ENCODE results near the gene EHBP1. TPM values are rescaled to one million over a fixed set of nuclear protein-coding genes. Genes with fewer than 3 reads are reported as not detected.

Gene EHBP1
- total and polyA plus RNA-seq, 2 donors (not counting 3 experiments of a cell fraction or from before 2014, with no cell fraction given): 8.4 to 34.8 TPM

DNA sequence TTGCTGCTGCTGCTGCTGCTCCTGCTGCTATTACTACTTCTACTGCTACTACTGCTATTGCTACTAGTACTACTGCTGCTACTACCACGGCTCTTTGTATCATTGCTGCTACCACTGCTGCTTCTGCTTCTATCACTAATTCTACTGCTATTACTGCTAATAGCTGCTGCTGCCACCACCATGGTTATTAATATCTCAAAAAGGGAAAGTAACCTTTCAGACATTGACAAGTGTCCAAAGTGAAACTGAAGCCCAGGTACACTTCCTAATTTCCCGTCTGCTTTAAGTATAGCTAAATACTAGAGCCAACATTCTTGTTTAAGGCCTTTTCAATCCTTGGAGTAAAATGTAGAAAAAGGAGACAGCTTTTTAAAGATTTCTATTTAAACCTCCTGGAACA, 45.4 kb upstream of the EHBP1 start:
- Histone ChIP-seq H3K4me1 (ENCODE audit: control insufficient read depth, extremely low read depth, insufficient read depth, low read length) (no peaks in the 10 kb centered on the region), H3K79me2 (ENCODE audit: control insufficient read depth, insufficient read depth, low read length) (no peaks in the 10 kb centered on the region), H3K9me3 (replicated peaks; ENCODE audit: control insufficient read depth, insufficient read depth, low read length) (no peaks in the 10 kb centered on the region), H3K4me3 (replicated peaks in 1 of 3; ENCODE audit: insufficient read depth in 1 of 3, low read depth in 1 of 3, low read length in 3 of 3) (no peak overlapping the region), H3K36me3 (ENCODE audit: control insufficient read depth in 2 of 2, extremely low read depth in 1 of 2, insufficient read depth in 2 of 2, low read length in 2 of 2) (no peaks in the 10 kb centered on the region), H3K9me1 (replicated peaks; ENCODE audit: control insufficient read depth, extremely low read depth, insufficient read depth, low read length) (no peaks in the 10 kb centered on the region), H3K27me3 (ENCODE audit: control insufficient read depth in 2 of 2, insufficient read depth in 2 of 2, low read length in 2 of 2) (peaks cover 0 to 6% of the 10 kb centered on the region in 2 experiments), H2AFZ (ENCODE audit: low read depth, low read length) (peak overlapping the region; percentile 76), H4K20me1 (replicated peaks; ENCODE audit: control insufficient read depth, extremely low read depth, insufficient read depth, low read length) (no peaks in the 10 kb centered on the region), H3K9ac (replicated peaks; ENCODE audit: extremely low read depth, insufficient read depth, low read length) (no peak overlapping the region), H3K4me2 (ENCODE audit: insufficient read depth, low read length) (no peak overlapping the region), H3K27ac (ENCODE audit: insufficient read depth, low read depth, low read length) (no peak overlapping the region)
- CTCF ChIA-PET: no interaction called here
- dilution Hi-C loops (cut with MboI; ENCODE audit: extremely low pct_ligation_motif_present, low sequenced_read_pairs) (no loop called here), intact Hi-C loops (cut with micrococcal nuclease) (no loop called here)
- no peak for DNase-seq (ENCODE audit: low read depth, low spot score)
- POLR2A ChIA-PET: no interaction called here
- BruUV-seq (replicated peaks): no TSS peak
- FAIRE-seq: no peak
- TF ChIP-seq POLR2AphosphoS5 (IDR thresholded peaks at IDR 0.05; ENCODE audit: insufficient read depth, low read depth, low read length) (no peak), POLR2A (IDR thresholded peaks at IDR 0.05; ENCODE audit: low read depth, low read length) (no peak)
- TF ChIP-seq, protein P1, sequence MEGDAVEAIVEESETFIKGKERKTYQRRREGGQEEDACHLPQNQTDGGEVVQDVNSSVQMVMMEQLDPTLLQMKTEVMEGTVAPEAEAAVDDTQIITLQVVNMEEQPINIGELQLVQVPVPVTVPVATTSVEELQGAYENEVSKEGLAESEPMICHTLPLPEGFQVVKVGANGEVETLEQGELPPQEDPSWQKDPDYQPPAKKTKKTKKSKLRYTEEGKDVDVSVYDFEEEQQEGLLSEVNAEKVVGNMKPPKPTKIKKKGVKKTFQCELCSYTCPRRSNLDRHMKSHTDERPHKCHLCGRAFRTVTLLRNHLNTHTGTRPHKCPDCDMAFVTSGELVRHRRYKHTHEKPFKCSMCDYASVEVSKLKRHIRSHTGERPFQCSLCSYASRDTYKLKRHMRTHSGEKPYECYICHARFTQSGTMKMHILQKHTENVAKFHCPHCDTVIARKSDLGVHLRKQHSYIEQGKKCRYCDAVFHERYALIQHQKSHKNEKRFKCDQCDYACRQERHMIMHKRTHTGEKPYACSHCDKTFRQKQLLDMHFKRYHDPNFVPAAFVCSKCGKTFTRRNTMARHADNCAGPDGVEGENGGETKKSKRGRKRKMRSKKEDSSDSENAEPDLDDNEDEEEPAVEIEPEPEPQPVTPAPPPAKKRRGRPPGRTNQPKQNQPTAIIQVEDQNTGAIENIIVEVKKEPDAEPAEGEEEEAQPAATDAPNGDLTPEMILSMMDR (IDR thresholded peaks at IDR 0.05; ENCODE audit: extremely low read depth in 1 of 2, insufficient read depth in 1 of 2, low read depth in 1 of 2, low read length in 2 of 2): no peak

DNA sequence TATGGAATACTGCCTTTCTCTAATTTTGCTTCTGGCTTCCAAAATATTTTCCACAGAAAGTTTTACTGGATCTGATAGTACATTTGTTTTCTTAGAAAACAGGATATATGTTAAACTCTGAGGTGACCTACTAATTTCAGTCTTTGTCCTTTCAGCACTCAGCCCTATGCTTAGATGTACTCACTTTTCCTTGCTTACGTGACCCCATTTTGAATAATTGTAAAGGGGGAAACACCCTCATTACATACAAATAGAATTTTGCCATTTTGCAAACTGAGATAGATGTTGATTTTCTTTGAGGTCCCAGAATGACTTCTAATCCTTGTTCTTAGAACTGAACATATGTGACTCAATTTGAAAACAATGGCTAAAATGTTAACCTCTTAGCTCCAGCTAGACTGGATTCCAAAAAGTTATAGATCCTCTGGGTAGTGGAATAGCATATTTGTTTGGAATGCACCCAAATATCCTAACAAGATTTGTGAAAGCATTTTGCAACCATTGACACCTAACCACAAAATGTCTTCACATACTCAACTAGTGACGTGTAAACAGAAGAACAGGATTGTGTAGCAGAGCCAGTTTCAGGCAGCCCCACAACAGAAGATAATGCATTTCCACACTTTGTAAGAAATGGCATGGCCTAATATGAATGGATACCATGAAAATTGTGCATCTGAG, 44.8 kb upstream of the EHBP1 start:
- peak; percentile 22 for DNase-seq (ENCODE audit: low read depth, low spot score)
- Histone ChIP-seq H3K27ac (ENCODE audit: insufficient read depth, low read depth, low read length) (no peak overlapping the region), H3K9me3 (replicated peaks; ENCODE audit: control insufficient read depth, insufficient read depth, low read length) (no peaks in the 10 kb centered on the region), H3K27me3 (ENCODE audit: control insufficient read depth in 2 of 2, insufficient read depth in 2 of 2, low read length in 2 of 2) (peaks cover 0 to 6% of the 10 kb centered on the region in 2 experiments), H4K20me1 (replicated peaks; ENCODE audit: control insufficient read depth, extremely low read depth, insufficient read depth, low read length) (no peaks in the 10 kb centered on the region), H3K79me2 (ENCODE audit: control insufficient read depth, insufficient read depth, low read length) (no peaks in the 10 kb centered on the region), H3K4me3 (replicated peaks in 1 of 3; ENCODE audit: insufficient read depth in 1 of 3, low read depth in 1 of 3, low read length in 3 of 3) (no peak overlapping the region), H3K4me2 (ENCODE audit: insufficient read depth, low read length) (no peak overlapping the region), H3K9ac (replicated peaks; ENCODE audit: extremely low read depth, insufficient read depth, low read length) (no peak overlapping the region), H2AFZ (ENCODE audit: low read depth, low read length) (no peak overlapping the region), H3K4me1 (ENCODE audit: control insufficient read depth, extremely low read depth, insufficient read depth, low read length) (no peaks in the 10 kb centered on the region), H3K36me3 (ENCODE audit: control insufficient read depth in 2 of 2, extremely low read depth in 1 of 2, insufficient read depth in 2 of 2, low read length in 2 of 2) (no peaks in the 10 kb centered on the region), H3K9me1 (replicated peaks; ENCODE audit: control insufficient read depth, extremely low read depth, insufficient read depth, low read length) (no peaks in the 10 kb centered on the region)
- dilution Hi-C loops (cut with MboI; ENCODE audit: extremely low pct_ligation_motif_present, low sequenced_read_pairs): no loop called here
- FAIRE-seq: no peak
- TF ChIP-seq POLR2A (IDR thresholded peaks at IDR 0.05; ENCODE audit: low read depth, low read length): no peak
- no peak for TF ChIP-seq JUN (IDR thresholded peaks at IDR 0.05; ENCODE audit: borderline replicate concordance, insufficient read depth, insufficient read length, low read depth)
- no peak for TF ChIP-seq MYC (IDR thresholded peaks at IDR 0.05; ENCODE audit: low read depth, low read length)
- TF ChIP-seq FOS (IDR thresholded peaks at IDR 0.05; ENCODE audit: borderline replicate concordance, insufficient read depth, low read length): no peak
- TF ChIP-seq, protein P1 (IDR thresholded peaks at IDR 0.05; ENCODE audit: extremely low read depth in 1 of 2, insufficient read depth in 1 of 2, low read depth in 1 of 2, low read length in 2 of 2): no peak
- TF ChIP-seq, protein P2, sequence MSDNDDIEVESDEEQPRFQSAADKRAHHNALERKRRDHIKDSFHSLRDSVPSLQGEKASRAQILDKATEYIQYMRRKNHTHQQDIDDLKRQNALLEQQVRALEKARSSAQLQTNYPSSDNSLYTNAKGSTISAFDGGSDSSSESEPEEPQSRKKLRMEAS (IDR thresholded peaks at IDR 0.05; ENCODE audit: insufficient read depth, insufficient read length): no peak
- no peak for TF ChIP-seq POLR2AphosphoS5 (IDR thresholded peaks at IDR 0.05; ENCODE audit: insufficient read depth, low read depth, low read length)
- no peak for TF ChIP-seq EZH2 (IDR thresholded peaks at IDR 0.05; ENCODE audit: borderline replicate concordance, low read depth, low read length, severe bottlenecking)
- TF ChIP-seq GATA2 (IDR thresholded peaks at IDR 0.05; ENCODE audit: insufficient read depth, insufficient read length, low read depth, low read length): no peak
- POLR2A ChIA-PET: no interaction called here
- intact Hi-C loops (cut with micrococcal nuclease): no loop called here
- CTCF ChIA-PET: interaction anchor here (1.4 kb wide), 1 partner anchor 204 kb away, joined by 3 read pairs; no protein-coding TSS in a partner anchor
- BruUV-seq (replicated peaks): no TSS peak
